GM18861 (cell line): ENCODE data around the gene ARFRP1.

Source experiments
- ATAC-seq: cut with Tn5 transposase; IDR thresholded peaks from one replicate; pipeline ENCODE4 v1.9.1; 2021; ENCODE audit not compliant: unreplicated experiment

ARFRP1 gene

DNA sequence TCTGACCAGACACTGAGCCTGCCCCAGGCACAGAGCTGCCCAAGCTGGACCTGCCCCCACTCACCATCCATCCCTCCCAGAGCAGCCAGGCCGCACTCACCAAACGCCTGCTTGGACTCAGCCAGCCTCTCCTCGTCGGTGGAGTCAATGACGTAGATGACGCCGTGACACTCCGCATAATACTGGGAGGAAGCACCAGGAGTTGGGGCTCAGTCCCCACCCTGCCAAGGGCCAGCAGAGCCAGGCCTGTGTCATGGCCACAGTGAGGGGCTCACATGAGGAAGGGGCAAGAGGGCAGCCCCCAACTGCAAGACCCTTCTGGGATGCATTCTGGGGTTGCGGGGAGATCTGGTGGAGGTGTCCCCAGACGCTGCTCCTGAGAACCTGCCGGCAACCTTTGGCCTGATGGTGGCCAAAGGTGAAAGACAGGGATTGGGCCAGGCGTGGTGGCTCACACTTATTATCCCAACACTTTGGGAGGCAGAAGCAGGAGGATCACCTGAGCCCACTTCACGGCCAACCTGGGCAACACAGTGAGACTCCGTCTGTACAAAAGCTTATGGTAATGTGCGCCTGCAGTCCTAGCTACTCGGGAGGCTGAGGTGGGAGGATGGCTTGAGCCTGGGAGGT lies 5.6 kb downstream of the ARFRP1 start:
- no peak for ATAC-seq

DNA sequence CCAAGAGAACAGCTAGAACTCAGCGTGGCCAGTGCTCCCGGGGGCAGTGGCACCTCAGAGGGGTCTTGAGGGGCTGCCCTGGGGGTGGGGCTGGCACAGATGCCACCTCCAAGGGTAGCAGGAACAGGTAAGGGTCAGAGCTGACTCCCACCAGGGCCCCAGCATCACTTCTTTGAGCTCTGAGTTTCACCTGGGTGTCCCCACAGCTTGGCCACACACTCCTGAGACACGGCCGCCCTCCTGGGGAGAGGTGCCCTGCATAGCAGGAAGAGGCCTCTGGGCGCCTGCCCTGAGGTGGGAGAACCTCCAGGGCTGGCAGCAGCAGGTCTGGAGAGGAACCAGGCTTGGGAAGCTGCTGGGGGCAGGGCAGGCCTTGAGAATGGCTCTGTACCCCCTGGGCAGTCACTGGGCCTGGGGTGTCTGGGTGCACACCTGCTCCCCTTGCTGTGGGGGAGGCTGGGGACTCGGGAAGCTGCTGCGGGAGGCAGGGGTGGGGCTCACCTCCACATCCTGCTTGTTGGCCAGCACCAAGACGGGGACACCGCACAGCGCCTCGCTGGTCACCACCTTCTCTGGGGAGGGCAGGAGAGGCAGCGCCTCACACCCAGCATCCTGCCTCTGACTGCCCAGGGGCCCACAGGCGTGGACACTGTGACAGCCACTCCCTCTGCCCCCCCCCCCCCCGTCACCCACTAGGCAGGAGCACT lies 6.3 kb downstream of the ARFRP1 start:
- no peak for ATAC-seq

DNA sequence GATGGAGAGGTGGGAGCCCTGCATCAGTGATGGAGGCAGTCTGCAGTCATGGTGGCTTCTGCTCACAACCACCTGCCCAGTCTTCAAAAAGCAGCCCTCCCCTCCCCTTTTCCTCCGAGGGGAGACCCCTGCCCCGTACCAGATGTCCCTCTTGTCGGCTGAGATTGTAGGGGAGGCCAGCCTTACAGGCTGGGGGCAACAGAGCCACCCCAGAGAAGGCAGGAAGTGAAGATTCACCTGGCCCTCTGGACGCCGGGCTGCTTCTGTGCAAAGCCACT lies 6.8 kb downstream of the ARFRP1 start:
- ATAC-seq = no peak

DNA sequence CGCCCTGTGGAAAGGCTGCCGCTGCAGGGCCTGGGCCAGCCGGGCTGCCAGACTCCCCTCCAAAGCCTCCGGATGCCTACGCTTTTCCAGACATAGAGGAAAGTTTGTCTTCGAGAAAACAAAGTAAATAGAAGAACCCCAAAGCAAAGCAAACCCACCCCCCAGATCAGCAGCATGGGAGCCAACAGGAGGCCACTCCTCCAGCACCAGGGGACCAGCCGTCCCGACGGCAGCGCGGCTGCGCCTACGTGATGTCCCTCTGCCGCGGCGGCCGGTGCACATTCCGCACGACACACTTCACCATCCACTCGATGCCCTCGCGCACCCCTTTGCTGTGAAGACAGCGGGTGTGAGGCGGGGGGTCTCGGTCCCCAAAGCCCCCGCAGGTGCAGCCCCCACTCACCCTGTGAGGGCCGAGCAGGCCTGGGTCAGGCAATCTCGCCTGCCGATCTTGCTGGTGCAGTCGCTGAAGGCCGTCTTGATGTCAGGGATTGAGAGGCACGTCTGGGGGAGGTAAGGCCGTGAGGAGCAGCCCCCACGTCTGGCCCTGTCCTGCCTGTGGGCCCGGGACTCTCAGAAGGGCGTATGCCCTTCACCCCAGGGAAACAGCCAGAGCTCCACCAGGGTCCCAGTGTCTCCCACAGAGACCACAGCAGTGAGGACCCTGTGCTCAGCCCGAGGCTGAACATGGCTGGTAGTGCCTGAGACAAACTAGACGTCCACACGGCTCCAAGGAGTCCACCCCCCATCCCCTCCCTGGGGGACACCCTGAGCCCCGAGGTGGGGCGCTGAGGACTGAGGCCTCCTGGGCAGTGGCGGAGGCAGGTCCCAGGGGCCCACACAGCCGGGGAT lies 7.4 kb downstream of the ARFRP1 start:
- no peak for ATAC-seq

DNA sequence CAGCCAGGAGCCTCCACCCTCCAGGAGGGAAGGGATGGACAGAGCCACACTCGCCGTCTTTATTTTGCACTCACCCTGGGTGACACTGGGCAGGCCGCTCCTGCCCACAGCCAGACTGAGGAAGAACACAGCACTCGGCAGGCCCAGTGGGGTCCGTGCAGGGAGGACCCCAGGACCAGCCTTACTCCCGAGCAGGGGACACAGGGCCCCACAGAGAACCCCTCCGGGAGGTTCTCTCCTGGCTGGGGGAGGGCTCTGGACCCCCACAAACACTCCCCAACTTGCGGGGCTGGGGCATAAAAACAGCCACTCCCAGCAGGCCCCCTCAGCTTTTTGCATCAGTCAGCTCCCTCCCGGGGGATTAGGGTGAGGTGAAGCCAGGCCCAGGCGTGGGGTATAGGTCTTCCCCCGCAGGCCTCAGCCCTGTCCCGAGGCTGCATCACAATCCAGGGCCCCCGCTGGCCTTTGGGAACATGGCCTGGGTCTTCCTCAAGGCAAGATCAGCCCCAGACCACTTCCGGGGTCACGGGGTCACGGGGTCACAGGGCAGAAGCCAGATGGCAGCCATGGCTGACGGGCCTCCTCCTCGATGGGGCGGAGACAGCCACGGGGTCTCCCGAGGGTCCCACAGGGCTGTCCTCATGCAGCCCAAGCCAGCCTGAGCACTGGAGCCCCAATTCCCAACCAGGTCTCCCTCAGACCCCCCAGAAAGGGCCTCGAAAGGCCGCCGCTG lies 8.1 kb downstream of the ARFRP1 start:
- no peak for ATAC-seq

DNA sequence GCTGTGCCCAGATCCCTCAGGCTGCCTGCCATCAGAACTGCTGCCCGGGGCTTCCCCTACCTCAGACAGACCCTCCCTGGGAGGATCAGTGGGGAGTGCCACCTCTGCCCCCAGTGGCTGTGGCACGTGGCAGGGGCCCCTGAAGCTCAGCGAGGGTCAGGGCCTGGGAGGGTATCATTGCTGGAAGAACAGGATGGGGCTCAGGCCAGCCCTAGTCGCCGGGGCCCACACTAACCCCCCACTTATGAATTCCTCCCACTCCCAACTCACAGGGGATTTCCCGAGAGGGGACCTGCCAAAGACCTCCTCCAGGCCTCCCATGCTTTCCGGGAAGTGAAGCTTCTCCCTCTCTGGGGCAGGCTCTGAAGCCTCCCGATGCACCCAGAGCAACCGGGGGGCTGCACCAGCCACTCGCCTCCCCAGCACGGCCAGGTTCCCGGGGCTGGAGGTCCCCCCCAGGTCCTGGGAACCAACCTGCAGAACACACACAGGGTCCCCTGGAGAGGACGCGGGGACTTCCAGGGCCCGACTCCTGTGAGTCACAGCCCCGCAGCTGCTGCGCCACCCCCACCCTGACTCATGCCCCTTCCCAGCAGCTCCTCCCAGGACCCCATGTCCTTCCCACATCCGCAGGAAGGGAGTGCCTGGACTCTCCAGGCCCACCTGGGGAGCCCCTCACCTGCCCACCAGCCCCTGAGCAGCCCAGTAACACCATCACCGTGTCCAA lies 8.9 kb downstream of the ARFRP1 start:
- no peak for ATAC-seq

DNA sequence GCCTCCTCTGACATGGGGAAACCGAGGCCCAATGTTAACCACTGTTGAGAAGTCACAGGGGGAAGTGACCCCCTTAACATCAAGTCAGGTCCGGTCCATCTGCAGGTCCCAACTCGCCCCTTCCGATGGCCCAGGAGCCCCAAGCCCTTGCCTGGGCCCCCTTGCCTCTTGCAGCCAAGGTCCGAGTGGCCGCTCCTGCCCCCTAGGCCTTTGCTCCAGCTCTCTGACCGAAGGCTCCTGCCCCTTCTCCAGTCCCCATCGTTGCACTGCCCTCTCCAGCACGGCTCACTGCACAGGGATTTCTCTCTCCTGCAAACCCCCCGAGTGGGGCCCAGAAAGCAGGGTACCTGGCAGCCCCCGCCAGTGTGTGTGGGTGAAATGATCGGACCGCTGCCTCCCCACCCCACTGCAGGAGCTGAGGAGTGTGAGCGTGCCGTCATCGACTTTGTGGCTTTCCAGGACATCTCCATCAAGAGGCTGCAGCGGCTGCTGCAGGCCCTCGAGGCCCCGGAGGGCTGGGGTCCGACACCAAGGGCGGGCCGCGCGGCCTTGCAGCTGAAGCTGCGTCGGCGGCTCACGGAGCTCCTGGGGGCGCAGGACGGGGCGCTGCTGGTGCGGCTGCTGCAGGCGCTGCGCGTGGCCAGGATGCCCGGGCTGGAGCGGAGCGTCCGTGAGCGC lies 9.8 kb downstream of the ARFRP1 start:
- ATAC-seq = no peak

DNA sequence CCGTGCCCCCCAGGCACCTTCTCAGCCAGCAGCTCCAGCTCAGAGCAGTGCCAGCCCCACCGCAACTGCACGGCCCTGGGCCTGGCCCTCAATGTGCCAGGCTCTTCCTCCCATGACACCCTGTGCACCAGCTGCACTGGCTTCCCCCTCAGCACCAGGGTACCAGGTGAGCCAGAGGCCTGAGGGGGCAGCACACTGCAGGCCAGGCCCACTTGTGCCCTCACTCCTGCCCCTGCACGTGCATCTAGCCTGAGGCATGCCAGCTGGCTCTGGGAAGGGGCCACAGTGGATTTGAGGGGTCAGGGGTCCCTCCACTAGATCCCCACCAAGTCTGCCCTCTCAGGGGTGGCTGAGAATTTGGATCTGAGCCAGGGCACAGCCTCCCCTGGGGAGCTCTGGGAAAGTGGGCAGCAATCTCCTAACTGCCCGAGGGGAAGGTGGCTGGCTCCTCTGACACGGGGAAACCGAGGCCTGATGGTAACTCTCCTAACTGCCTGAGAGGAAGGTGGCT lies 10.4 kb downstream of the ARFRP1 start:
- ATAC-seq = no peak

DNA sequence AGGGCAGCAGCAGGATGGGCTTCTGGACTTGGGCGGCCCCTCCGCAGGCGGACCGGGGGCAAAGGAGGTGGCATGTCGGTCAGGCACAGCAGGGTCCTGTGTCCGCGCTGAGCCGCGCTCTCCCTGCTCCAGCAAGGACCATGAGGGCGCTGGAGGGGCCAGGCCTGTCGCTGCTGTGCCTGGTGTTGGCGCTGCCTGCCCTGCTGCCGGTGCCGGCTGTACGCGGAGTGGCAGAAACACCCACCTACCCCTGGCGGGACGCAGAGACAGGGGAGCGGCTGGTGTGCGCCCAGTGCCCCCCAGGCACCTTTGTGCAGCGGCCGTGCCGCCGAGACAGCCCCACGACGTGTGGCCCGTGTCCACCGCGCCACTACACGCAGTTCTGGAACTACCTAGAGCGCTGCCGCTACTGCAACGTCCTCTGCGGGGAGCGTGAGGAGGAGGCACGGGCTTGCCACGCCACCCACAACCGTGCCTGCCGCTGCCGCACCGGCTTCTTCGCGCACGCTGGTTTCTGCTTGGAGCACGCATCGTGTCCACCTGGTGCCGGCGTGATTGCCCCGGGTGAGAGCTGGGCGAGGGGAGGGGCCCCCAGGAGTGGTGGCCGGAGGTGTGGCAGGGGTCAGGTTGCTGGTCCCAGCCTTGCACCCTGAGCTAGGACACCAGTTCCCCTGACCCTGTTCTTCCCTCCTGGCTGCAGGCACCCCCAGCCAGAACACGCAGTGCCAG lies 11.0 kb downstream of the ARFRP1 start, which contains the start of gene TNFRSF6B:
TNFRSF6B (plus strand) TSS at position 25 of the 729 bp plus-strand sequence; CDS start at position 141, 116 bp downstream.
- ATAC-seq = no peak

DNA sequence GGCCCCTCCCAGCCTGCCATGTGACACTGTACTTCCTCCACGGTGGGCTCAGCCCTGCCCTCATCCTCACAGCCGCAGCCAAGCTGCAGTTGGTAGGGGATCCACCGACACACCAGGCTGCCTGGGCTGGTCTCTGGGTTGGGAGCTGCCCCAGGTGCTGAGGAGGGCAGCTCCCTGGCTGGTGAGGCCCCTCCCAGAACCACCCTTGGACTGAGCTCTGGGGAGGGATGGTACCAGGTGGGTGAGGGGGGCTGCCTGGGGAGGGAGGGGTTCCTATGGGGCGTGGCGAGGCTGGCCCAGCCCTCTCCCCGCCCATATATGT lies 11.5 kb downstream of the ARFRP1 start:
- no peak for ATAC-seq

DNA sequence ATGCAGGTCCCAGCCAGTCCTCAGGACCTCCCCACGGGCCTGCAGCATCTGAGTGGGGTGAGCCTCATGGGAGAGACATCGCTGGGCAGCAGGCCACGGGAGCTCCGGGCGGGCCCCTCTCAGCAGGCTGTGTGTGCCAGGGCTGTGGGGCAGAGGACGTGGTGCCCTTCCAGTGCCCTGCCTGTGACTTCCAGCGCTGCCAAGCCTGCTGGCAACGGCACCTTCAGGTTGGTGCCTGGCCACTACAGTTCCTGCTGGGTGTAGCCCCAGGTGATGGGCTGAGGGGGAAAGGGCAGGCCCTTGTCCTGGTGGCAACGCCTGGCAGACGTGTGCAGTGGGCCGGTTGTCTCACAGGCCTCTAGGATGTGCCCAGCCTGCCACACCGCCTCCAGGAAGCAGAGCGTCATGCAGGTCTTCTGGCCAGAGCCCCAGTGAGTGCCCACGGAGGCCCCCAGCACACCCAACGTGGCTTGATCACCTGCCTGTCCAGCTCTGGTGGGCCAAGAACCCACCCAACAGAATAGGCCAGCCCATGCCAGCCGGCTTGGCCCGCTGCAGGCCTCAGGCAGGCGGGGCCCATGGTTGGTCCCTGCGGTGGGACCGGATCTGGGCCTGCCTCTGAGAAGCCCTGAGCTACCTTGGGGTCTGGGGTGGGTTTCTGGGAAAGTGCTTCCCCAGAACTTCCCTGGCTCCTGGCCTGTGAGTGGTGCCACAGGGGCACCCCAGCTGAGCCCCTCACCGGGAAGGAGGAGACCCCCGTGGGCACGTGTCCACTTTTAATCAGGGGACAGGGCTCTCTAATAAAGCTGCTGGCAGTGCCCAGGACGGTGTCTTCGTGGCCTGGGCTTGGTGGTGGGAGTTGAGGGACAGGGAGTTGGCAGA lies 12.1 kb downstream of the ARFRP1 start:
- ATAC-seq = no peak

DNA sequence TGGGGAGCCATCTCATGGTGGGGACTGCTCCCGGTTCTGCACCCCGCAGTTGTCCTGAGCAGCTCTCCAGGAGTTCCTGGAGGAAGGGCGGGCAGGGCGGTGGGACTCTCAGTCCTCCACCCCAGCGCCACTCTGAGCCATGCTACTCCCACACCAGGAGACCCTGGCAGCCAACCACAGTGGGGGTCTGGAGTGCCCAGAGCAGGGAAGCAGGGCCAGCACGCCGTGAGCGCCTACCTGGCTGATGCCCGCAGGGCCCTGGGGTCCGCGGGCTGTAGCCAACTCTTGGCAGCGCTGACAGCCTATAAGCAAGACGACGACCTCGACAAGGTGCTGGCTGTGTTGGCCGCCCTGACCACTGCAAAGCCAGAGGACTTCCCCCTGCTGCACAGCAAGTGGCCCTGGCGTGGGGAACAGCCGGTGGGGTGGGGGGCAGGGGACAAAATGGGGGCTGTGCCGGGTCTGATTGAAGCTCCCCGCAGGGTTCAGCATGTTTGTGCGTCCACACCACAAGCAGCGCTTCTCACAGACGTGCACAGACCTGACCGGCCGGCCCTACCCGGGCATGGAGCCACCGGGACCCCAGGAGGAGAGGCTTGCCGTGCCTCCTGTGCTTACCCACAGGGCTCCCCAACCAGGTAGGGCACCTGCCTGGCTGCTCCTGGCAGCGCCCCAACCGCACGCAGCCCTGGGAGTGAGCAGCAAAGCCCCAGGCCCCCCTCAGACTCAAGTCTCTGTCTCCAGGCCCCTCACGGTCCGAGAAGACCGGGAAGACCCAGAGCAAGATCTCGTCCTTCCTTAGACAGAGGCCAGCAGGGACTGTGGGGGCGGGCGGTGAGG lies 13.0 kb downstream of the ARFRP1 start:
- no peak for ATAC-seq

DNA sequence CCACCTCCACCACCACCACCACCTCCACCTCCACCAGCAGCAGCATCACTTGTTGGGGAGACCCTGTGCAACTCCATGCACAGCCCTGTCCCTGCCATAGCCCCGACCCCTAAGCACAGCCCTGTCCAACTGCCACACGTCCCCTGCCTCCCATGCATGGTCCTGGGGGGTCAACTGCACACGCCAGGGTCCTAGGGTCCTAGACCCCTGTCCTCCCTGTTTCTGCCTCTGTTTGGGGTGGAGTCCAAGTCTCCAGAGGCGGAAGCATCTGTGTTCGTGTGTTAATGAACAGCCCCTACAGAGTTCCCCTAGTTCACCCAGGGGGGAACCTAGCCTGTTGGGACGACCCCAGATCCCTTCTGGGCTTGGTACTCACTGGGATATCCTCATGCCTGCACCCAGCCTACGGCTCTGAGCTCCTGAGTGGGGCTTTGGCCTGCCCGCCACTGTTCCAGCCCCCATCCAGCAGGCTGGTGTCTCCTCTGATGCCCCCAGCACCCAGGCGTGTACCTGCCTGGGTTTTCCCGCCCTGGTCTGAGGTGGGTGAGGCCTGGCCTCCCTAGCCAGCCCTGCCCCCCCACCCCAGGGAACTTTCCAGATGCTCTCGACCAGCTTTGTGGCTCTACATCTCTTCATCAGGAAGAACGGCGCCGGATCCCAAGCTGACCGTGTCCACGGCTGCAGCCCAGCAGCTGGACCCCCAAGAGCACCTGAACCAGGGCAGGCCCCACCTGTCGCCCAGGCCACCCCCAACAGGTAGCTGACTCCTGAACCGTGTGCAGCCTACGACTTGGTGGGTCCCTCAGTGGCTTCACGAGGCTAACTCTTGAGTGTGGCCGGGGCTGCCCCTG lies 13.8 kb downstream of the ARFRP1 start:
- no peak for ATAC-seq

DNA sequence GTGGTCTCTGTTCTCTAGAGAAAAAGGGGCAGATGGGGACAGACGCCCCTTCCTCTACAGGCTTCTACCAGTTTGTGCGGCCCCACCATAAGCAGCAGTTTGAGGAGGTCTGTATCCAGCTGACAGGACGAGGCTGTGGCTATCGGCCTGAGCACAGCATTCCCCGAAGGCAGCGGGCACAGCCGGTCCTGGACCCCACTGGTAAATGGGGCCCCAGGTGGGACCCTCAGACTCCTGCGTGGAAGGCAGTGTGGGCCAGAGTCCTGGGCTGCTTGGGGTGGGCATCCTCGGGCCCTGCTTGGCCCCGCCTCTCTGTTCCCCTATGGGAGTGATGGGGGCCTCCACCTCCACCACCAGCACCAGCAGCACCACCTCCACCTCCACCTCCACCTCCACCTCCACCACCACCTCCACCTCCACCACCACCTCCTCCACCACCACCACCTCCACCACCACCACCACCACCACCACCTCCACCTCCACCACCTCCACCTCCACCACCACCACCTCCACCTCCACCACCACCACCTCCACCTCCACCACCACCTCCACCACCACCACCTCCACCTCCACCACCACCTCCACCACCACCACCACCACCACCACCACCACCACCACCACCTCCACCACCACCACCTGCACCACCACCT lies 14.6 kb downstream of the ARFRP1 start:
- ATAC-seq = no peak

DNA sequence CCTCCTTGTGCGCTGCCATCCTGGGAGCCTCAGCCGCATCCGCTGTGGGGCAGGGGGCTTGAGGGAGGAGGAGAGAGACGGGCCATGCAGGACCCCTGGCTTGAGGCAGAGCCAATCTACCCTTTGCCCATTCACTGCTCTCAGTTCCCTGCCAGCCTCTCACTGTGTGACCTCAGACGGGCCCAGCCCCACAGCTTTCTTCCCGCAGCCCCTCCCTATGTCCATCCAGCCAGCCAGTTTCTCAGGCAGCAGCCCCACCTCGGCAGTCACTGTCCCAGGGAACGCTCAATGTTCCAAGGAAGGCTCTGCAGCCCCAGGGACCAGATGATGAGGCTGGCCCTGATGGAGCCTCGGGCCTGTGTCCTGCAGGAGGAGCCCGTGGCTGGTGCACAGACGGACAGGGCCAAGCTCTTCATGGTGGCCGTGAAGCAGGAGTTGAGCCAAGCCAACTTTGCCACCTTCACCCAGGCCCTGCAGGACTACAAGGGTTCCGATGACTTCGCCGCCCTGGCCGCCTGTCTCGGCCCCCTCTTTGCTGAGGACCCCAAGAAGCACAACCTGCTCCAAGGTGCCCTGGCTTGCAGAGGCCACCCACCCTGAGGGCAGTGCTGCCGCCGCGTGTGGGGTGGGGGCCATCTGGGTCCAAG lies 15.2 kb downstream of the ARFRP1 start:
- no peak for ATAC-seq
